Measurements from ENCODE around the gene CD27.

DNA sequence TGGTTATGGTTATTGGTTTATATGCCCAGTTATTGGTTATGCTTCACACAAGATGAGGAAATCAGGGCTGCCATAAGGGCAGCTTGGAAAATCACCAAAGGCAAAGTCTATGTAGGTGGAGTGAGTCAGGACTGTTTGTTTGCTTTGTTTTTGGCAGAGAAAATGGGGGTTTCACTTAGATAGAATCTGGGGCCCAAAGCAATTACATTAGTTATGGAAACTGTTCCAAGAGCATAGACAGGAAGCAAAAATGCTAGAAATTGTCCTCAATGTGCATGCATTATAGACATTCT, 23.5 kb downstream of the CD27 start:
- TF ChIP-seq CTCF (conservative IDR thresholded peaks at IDR 0.05 in 1 of 2, IDR thresholded peaks at IDR 0.05 in 1 of 2; ENCODE audit: low read depth in 1 of 2, low read length in 2 of 2) = no peak
- TF ChIP-seq EZH2 (IDR thresholded peaks at IDR 0.05; ENCODE audit: low read length, missing control alignments) = no peak
